H1 (cell line): ENCODE measurements around the gene IFT20. TPM values are rescaled to one million over a fixed set of nuclear protein-coding genes. Genes with fewer than 3 reads are reported as not detected.

Experiments
- CTCF ChIA-PET: fragments of 300-600 bp; sonication (Branson Sonifier 250); formaldehyde crosslinking; loops from one replicate; lab custom pipeline; 2021; ENCODE audit not compliant: partially characterized antibody; lab: Charles Lee
- POLR2A ChIA-PET: fragments of 300-600 bp; sonication (Branson Sonifier 250); formaldehyde crosslinking; loops from one replicate; lab custom pipeline; 2021; ENCODE audit warnings: inconsistent platforms; ENCODE audit not compliant: partially characterized antibody; lab: Charles Lee
- DNase-seq, 2 experiments: peaks; one replicate each; pipeline versions ENCODE4 v3.0.0 to v3.0.0-alpha.2; 2010 to 2022; ENCODE audit warnings: low spot score in 2 of 2, low read depth in 1 of 2, mixed read lengths in 1 of 2
- FAIRE-seq: peaks from 2 replicates; lab custom pipeline; 2011; peaks lifted over from hg19 to GRCh38; lab: Jason Lieb, UNC
- H2AFZ ChIP-seq: 2 replicates; pipeline ENCODE4 v1.8.1; 2012; ENCODE audit warnings: low read length, inconsistent platforms
- H2AK5ac ChIP-seq: 2 replicates; pipeline ENCODE4 v1.6.1; 2013; ENCODE audit warnings: low read depth, low read length
- H2BK120ac ChIP-seq: replicated peaks from 2 replicates; pipeline ENCODE3; 2013; ENCODE audit warnings: low read depth, low read length, inconsistent platforms
- H2BK12ac ChIP-seq: 2 replicates; pipeline ENCODE4 v1.6.1; 2013; ENCODE audit warnings: low read depth, low read length
- H2BK15ac ChIP-seq: 2 replicates; pipeline ENCODE4 v1.6.1; 2013; ENCODE audit warnings: low read length
- H2BK20ac ChIP-seq: 2 replicates; pipeline ENCODE4 v1.6.1; 2013; ENCODE audit warnings: low read length
- H2BK5ac ChIP-seq: 2 replicates; pipeline ENCODE4 v1.6.1; 2013; ENCODE audit warnings: low read depth, low read length
- H3K14ac ChIP-seq: 2 replicates; pipeline ENCODE4 v1.6.1; 2013; ENCODE audit warnings: inconsistent platforms; ENCODE audit not compliant: insufficient read length
- H3K18ac ChIP-seq: 2 replicates; pipeline ENCODE4 v1.6.1; 2013; ENCODE audit warnings: low read length; ENCODE audit errors: extremely low read depth
- H3K23ac ChIP-seq: 2 replicates; pipeline ENCODE4 v1.6.1; 2013; ENCODE audit warnings: inconsistent platforms; ENCODE audit not compliant: insufficient read length
- H3K23me2 ChIP-seq: 2 replicates; pipeline ENCODE4 v1.6.1; 2013; ENCODE audit warnings: low read depth, low read length
- H3K27ac ChIP-seq: 2 replicates; pipeline ENCODE4 v1.6.1; 2011; ENCODE audit warnings: low read depth, low read length, inconsistent platforms
- H3K27me3 ChIP-seq, 4 experiments: replicated peaks in 1 of 4; 1 replicate in 1 of 4; 2 replicates in 3 of 4; pipeline versions ENCODE4 v1.6.1 to v1.8.1; 2011 to 2013; ENCODE audit warnings: low read length in 3 of 4, mild to moderate bottlenecking in 3 of 4, inconsistent platforms in 2 of 4, mixed read lengths in 2 of 4, moderate library complexity in 1 of 4; ENCODE audit not compliant: control insufficient read depth in 3 of 4, insufficient read depth in 3 of 4; ENCODE audit errors: extremely low read depth in 1 of 4
- H3K36me3 ChIP-seq, 4 experiments: 2 replicates each; pipeline versions ENCODE4 v1.6.1 to v1.8.1; 2011 to 2013; ENCODE audit warnings: mild to moderate bottlenecking in 4 of 4, low read length in 3 of 4, moderate library complexity in 2 of 4, control low read depth in 1 of 4, inconsistent platforms in 1 of 4; ENCODE audit not compliant: insufficient read depth in 4 of 4, control insufficient read depth in 2 of 4
- H3K4ac ChIP-seq: replicated peaks from 2 replicates; pipeline ENCODE3; 2013; ENCODE audit warnings: low read length, low read depth, mixed read lengths, inconsistent platforms; ENCODE audit not compliant: insufficient read length
- H3K4me1 ChIP-seq, 4 experiments: replicated peaks in 1 of 4; 1 replicate in 1 of 4; 2 replicates in 3 of 4; pipeline versions ENCODE4 v1.6.1 to v1.8.1; 2011 to 2013; ENCODE audit warnings: low read length in 3 of 4, inconsistent platforms in 2 of 4, mixed read lengths in 1 of 4; ENCODE audit not compliant: insufficient read depth in 4 of 4, control insufficient read depth in 3 of 4
- H3K4me2 ChIP-seq, 2 experiments: 2 replicates each; pipeline versions ENCODE4 v1.6.1 to v1.8.1; 2011 to 2013; ENCODE audit warnings: low read depth in 2 of 2, low read length in 2 of 2, control low read depth in 1 of 2, inconsistent platforms in 1 of 2, mild to moderate bottlenecking in 1 of 2; ENCODE audit not compliant: insufficient read depth in 1 of 2
- H3K4me3 ChIP-seq, 4 experiments: fragments of 200-600, 300-600 bp in 1 of 4; sonication (generic), shearing (Covaris generic), sonication (Bioruptor Twin) in 1 of 4; 2 replicates each; pipeline versions ENCODE4 v1.5.1 to v1.8.1; 2011 to 2016; ENCODE audit warnings: low read length in 4 of 4, low read depth in 3 of 4, control low read depth in 2 of 4, inconsistent platforms in 2 of 4, mild to moderate bottlenecking in 2 of 4, mixed read lengths in 1 of 4, moderate library complexity in 1 of 4; ENCODE audit not compliant: insufficient read depth in 2 of 4; ENCODE audit errors: extremely low read depth in 1 of 4
- H3K56ac ChIP-seq: replicated peaks from 2 replicates; pipeline ENCODE3; 2013; ENCODE audit warnings: low read depth, mild to moderate bottlenecking, mixed read lengths, low read length, inconsistent platforms; ENCODE audit not compliant: insufficient read length
- H3K79me1 ChIP-seq: 2 replicates; pipeline ENCODE4 v1.6.1; 2013; ENCODE audit warnings: low read depth, low read length, control low read depth
- H3K79me2 ChIP-seq, 2 experiments: 2 replicates each; pipeline versions ENCODE4 v1.6.1 to v1.8.1; 2012 to 2013; ENCODE audit warnings: low read length in 2 of 2, mild to moderate bottlenecking in 2 of 2, inconsistent platforms in 1 of 2; ENCODE audit not compliant: insufficient read depth in 2 of 2, control insufficient read depth in 1 of 2
- H3K9ac ChIP-seq, 4 experiments: replicated peaks in 1 of 4; 1 replicate in 1 of 4; 2 replicates in 3 of 4; pipeline versions ENCODE4 v1.6.1 to v1.8.1; 2011 to 2013; ENCODE audit warnings: low read depth in 3 of 4, low read length in 3 of 4, control low read depth in 2 of 4, mild to moderate bottlenecking in 2 of 4, moderate library complexity in 2 of 4, inconsistent platforms in 1 of 4; ENCODE audit errors: extremely low read depth in 1 of 4
- H3K9me3 ChIP-seq, 2 experiments: 2 replicates each; pipeline versions ENCODE4 v1.6.1 to v1.8.1; 2012 to 2013; ENCODE audit warnings: mild to moderate bottlenecking in 2 of 2, moderate library complexity in 2 of 2, control low read depth in 1 of 2, inconsistent platforms in 1 of 2, low read depth in 1 of 2, low read length in 1 of 2, mixed read lengths in 1 of 2; ENCODE audit not compliant: insufficient read depth in 2 of 2
- H4K20me1 ChIP-seq, 2 experiments: replicated peaks in 1 of 2; 2 replicates each; pipeline versions ENCODE3 to v1.8.1; 2011 to 2013; ENCODE audit warnings: inconsistent platforms in 2 of 2, low read length in 2 of 2, mild to moderate bottlenecking in 1 of 2; ENCODE audit not compliant: insufficient read depth in 2 of 2, control insufficient read depth in 1 of 2
- H4K5ac ChIP-seq: 2 replicates; pipeline ENCODE4 v1.6.1; 2013; ENCODE audit warnings: low read length, low read depth, mixed read lengths, inconsistent platforms; ENCODE audit not compliant: insufficient read length
- H4K8ac ChIP-seq: 2 replicates; pipeline ENCODE4 v1.8.0; 2013; ENCODE audit warnings: mild to moderate bottlenecking, moderate library complexity, low read length, inconsistent platforms; ENCODE audit not compliant: insufficient read depth; ENCODE audit errors: extremely low read depth
- H4K91ac ChIP-seq: replicated peaks from 2 replicates; pipeline ENCODE3; 2013; ENCODE audit warnings: low read length, mixed read lengths, inconsistent platforms; ENCODE audit not compliant: insufficient read length
- EZH2 ChIP-seq: fragments of 200-600 bp; sonication (generic); IDR thresholded peaks from 2 replicates; pipeline ENCODE4 v1.7.1; 2012; ENCODE audit warnings: low read depth, mild to moderate bottlenecking, moderate library complexity, low read length, inconsistent platforms; ENCODE audit not compliant: severe bottlenecking
- KDM4A ChIP-seq: IDR thresholded peaks from one replicate; pipeline ENCODE4 v1.7.1; 2012; ENCODE audit warnings: low read depth, mild to moderate bottlenecking, moderate library complexity, low read length, inconsistent platforms; ENCODE audit not compliant: severe bottlenecking
- RFX5 ChIP-seq: IDR thresholded peaks from 2 replicates; pipeline ENCODE4 v1.6.1; 2011; ENCODE audit warnings: low read depth, low read length, improper control_type of control experiment, borderline replicate concordance
- TCF12 ChIP-seq: IDR thresholded peaks from 2 replicates; pipeline ENCODE4 v1.6.1; 2011; ENCODE audit warnings: low read depth, mild to moderate bottlenecking, low read length
- WGBS, 2 experiments: shearing (Covaris generic) in 1 of 2; methylation state at CpG; one replicate each; pipeline versions ENCODE4 v1.1.6 to v1.1.7; 2013 to 2015; ENCODE audit warnings: low lambda C conversion rate in 2 of 2, mixed read lengths in 2 of 2, inconsistent platforms in 1 of 2, low coverage in 1 of 2, missing lambda C conversion rate in 1 of 2; ENCODE audit not compliant: insufficient replicate concordance in 2 of 2, insufficient coverage in 1 of 2, insufficient read length in 1 of 2; ENCODE audit errors: extremely low coverage in 1 of 2, missing lambda C conversion rate in 1 of 2; 5-methylcytosine and 5-hydroxymethylcytosine counted together
- polyA plus RNA-seq, 7 experiments: library from polyadenylated mRNA; depleted of rRNA in 3 of 7; stranded (reverse) in 5 of 7; unstranded in 2 of 7; fragments of >200 nt in 5 of 7; fragments of 200-250 nt in 2 of 7; gene quantifications; 1 replicate in 5 of 7; 2 replicates in 1 of 7; 4 replicates in 1 of 7; pipeline versions ENCODE4 v1.2.1 to v1.2.3, GENCODE V29; 2011 to 2013; ENCODE audit warnings: missing spikeins in 2 of 7, mixed read lengths in 2 of 7
- total RNA-seq: library from RNA; stranded (reverse); fragmentation: NEBNext Ultra II Directional; extraction: Animal tissue kit (Norgen Biotek cat#: 25700); gene quantifications from 2 replicates; pipeline ENCODE4 v1.2.1, GENCODE V29; 2021

IFT20 gene
- total and polyA plus RNA-seq, 2 of the 8 experiments (the other 6 are each of a cell fraction or from before 2014, with no cell fraction given), result 9.0 to 21.0 TPM

DNA sequence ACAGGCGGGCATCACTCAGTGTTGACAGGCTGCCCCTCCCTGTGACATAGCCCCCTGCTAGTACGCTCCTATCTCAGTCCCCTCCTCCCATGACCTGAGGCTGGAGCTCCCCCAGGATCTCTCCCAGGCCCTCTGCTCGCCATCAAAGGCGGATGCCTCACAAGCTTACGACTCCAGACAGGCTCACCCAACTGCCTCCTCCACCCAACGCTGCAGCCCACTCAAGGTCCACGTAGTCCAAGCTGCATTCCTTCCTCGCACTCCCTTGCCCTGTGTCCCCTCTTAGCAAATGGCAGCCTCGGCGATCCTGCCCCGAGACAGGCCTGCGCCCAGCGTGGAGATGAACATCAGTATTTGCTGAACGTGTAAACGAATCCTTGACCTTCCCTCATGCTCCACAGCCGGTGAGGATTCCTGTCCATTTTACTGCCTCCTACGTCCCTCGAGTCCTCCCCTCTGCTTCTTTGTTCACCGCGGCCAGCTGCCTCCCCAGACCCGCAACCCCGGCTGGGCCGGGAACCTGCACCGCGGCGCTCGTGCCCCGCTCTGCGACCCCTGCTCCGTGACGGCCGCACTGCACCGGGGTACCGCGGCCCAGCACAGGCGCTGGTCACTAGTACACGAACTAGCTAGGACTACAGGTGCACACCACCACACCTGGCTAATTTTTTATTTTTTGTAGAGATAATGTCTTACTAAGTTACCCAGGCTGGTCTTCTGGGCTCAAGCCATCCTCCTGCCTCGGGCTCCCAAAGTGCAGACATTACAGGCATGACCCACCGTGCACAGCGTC lies 17.1 kb downstream of the IFT20 start:
- Histone ChIP-seq H2BK12ac (peak overlapping the region; percentile 65; the same call in 1 of the 2 replicates), H3K79me2 (peaks cover 33 to 42% of the 10 kb centered on the region in 2 experiments), H2BK20ac (no peak overlapping the region), H3K56ac (no peak overlapping the region), H3K27me3 (peaks cover 0 to 3% (median 0%) of the 10 kb centered on the region in 4 experiments; a peak in 1 of 7 replicates), H3K9ac (peak overlapping the region in 3 of 4 experiments; percentile 48 to 62 (median 51); a peak in 6 of 7 replicates), H4K91ac (peak overlapping the region; percentile 26), H3K18ac (peak overlapping the region; percentile 71), H3K4me2 (peak overlapping the region; percentile 81 to 99), H3K27ac (no peak overlapping the region), H4K20me1 (peaks cover 0 to 9% of the 10 kb centered on the region in 2 experiments), H2BK15ac (peak overlapping the region; percentile 97; the same call in 1 of the 2 replicates), H3K36me3 (peaks cover 0 to 4% (median 0%) of the 10 kb centered on the region in 4 experiments; a peak in 3 of 8 replicates), H3K14ac (peak overlapping the region; percentile 62), H3K4ac (no peak overlapping the region), H4K5ac (peak overlapping the region; percentile 18), H3K23me2 (peaks cover 11% of the 10 kb centered on the region), H2AK5ac (peak overlapping the region; percentile 17; the same call in 1 of the 2 replicates), H2BK5ac (peak overlapping the region; percentile 69; the same call in 1 of the 2 replicates), H2BK120ac (no peak overlapping the region), H2AFZ (peak overlapping the region; percentile 89), H4K8ac (peak overlapping the region; percentile 87; the same call in 1 of the 2 replicates), H3K4me1 (peaks cover 4 to 26% (median 13%) of the 10 kb centered on the region in 4 experiments), H3K79me1 (no peaks in the 10 kb centered on the region), H3K23ac (no peak overlapping the region), H3K4me3 (peak overlapping the region; percentile 63 to 90 (median 70)), H3K9me3 (no peaks in the 10 kb centered on the region)
- peak in 1 of 2 experiments; percentile 72 for DNase-seq
- WGBS, 2 experiments, result 9% methylated on average over 40 of the region's 40 CpGs; no CpG with 5 or more reads in 1 of the 2 experiments
- POLR2A ChIA-PET, result interaction anchor here (0.6 to 4.1 kb wide), 17 partner anchors 10 to 274 kb away, joined by 3 to 30 read pairs (median 3); partner anchors contain the start of genes IFT20, POLDIP2 and TNFAIP1
- CTCF ChIA-PET, result interaction anchor here (0.5 to 2.3 kb wide), 10 partner anchors 8 to 232 kb away, joined by 3 to 12 read pairs (median 3); no protein-coding TSS in a partner anchor
- FAIRE-seq, result no peak
- TF ChIP-seq KDM4A (no peak), EZH2 (no peak), RFX5 (no peak), TCF12 (no peak)
